Choroid plexus epithelial cell (primary cell): ENCODE measurements around the gene PRSS36.

Source experiments
- DNase-seq: peaks from one replicate; pipeline ENCODE4 v3.0.0-alpha.2; 2010; ENCODE audit warnings: low read depth
- H3K4me3 ChIP-seq: 2 replicates; pipeline ENCODE4 v1.5.1; 2011; ENCODE audit warnings: low read depth, mild to moderate bottlenecking, control low read depth, low read length, moderate library complexity
- CTCF ChIP-seq: conservative IDR thresholded peaks from 2 replicates; pipeline ENCODE4 v1.5.1; 2011; ENCODE audit warnings: low read depth, mild to moderate bottlenecking, control low read depth, inconsistent platforms, low read length, moderate library complexity

PRSS36 gene

DNA sequence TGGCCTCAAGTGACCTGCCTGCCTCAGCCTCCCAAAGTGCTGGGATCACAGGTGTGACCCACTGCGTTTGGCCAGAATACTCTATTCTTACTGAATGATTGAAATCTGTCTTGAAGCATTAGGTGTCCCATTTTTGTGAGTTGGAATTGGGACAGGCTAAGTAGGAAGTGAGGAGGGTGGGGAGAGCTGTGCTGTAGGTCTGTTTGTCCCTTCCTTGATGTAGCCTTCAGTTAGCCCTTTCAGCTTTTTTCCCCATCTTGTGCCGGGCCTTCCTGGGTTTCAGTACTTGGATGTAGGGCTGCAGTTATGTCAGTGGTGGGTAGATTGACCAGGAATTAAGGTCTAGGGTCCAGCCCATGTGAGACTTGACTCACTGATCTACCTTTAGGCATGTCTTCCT lies 44.0 kb upstream of the PRSS36 start:
- no peak for TF ChIP-seq CTCF
- H3K4me3 ChIP-seq: no peak overlapping the region
- no peak for DNase-seq

- TF ChIP-seq CTCF: no peak
- no peak for DNase-seq
- H3K4me3 ChIP-seq: no peak overlapping the region
These were observed 43.2 kb upstream of the PRSS36 start for GRCh38 chr16:31192856-31193642.

DNA sequence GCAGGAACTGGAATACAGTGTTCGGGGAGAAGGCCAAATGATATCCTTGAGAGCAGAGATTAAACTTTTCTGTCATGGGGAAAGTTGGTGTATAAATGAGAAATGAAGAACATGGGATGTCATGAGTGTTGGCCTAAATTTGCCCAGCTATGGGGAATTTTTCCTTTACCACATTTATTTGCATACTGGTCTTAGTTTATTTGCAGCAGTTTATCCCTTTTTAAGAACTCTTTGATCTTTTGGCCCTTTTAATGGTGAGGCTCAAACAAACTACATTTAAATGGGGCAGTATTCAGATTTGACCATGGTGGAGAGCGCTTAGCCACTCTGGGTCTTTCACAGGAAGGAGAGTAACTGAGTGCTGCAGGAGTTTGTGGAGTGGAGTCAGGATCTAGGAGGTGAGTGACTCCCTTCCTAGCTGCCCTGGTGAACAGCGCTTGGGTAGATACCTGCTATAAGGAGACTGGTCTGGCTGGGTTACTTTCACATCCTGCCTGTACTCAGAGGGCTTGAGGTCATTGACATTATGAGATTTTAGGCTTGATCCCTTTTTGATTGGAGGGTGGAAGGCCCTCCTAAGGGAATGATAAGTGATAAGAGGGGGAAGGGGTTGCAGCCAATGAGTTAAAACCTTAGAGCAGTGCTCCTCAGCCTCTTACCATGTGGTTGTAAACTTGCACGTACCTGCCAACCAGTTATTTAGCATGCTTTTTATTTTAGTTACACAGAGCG lies 42.0 kb upstream of the PRSS36 start:
- DNase-seq: no peak
- TF ChIP-seq CTCF: no peak
- no peak overlapping the region for H3K4me3 ChIP-seq

- no peak for DNase-seq
- no peak for TF ChIP-seq CTCF
- H3K4me3 ChIP-seq: no peak overlapping the region
These were observed 41.1 kb upstream of the PRSS36 start for GRCh38 chr16:31190818-31191444.

- no peak overlapping the region for H3K4me3 ChIP-seq
- no peak for DNase-seq
- no peak for TF ChIP-seq CTCF
These were observed 40.2 kb upstream of the PRSS36 start for GRCh38 chr16:31190061-31190460.

GRCh38 chr16:31189412-31189778 lies 39.5 kb upstream of the PRSS36 start:
- no peak overlapping the region for H3K4me3 ChIP-seq
- no peak for DNase-seq
- no peak for TF ChIP-seq CTCF
